Parathyroid adenoma (tissue), 2 donors: Measurements from ENCODE around the gene DPPA4.

Experiments
- H2AFZ ChIP-seq: fragments of 300-600 bp; sonication (generic); one replicate; pipeline ENCODE4 v1.7.0; 2017; ENCODE audit warnings: antibody characterized with exemption, mild to moderate bottlenecking
- H3K27ac ChIP-seq: fragments of 300-600 bp; sonication (generic); one replicate; pipeline ENCODE4 v1.7.0; 2017
- H3K27me3 ChIP-seq: fragments of 300-600 bp; sonication (generic); one replicate; pipeline ENCODE4 v1.7.0; 2017; ENCODE audit warnings: low read length; ENCODE audit not compliant: control insufficient read depth, insufficient read depth
- H3K36me3 ChIP-seq: fragments of 300-600 bp; sonication (generic); one replicate; pipeline ENCODE4 v1.7.0; 2017; ENCODE audit warnings: low read length; ENCODE audit not compliant: control insufficient read depth, insufficient read depth
- H3K4me1 ChIP-seq: fragments of 300-600 bp; sonication (generic); one replicate; pipeline ENCODE4 v1.7.0; 2017; ENCODE audit warnings: control low read depth
- H3K4me2 ChIP-seq: fragments of 300-600 bp; sonication (generic); one replicate; pipeline ENCODE4 v1.7.0; 2017; ENCODE audit warnings: low read length
- H3K4me3 ChIP-seq: fragments of 300-600 bp; sonication (generic); one replicate; pipeline ENCODE4 v1.7.0; 2017; ENCODE audit warnings: low read depth, low read length
- H3K79me2 ChIP-seq: fragments of 300-600 bp; sonication (generic); one replicate; pipeline ENCODE4 v1.7.0; 2017; ENCODE audit warnings: control low read depth
- H3K9ac ChIP-seq: fragments of 300-600 bp; sonication (generic); one replicate; pipeline ENCODE4 v1.7.0; 2017; ENCODE audit warnings: mild to moderate bottlenecking
- H3K9me3 ChIP-seq: fragments of 300-600 bp; sonication (generic); one replicate; pipeline ENCODE4 v1.7.0; 2017; ENCODE audit warnings: low read length; ENCODE audit not compliant: control insufficient read depth
- CTCF ChIP-seq: fragments of 300-600 bp; sonication (generic); IDR thresholded peaks from one replicate; pipeline ENCODE4 v1.7.0; 2017; ENCODE audit warnings: antibody characterized with exemption, mild to moderate bottlenecking
- donor health status: primary hyperparathyroidism.

The DPPA4 gene

DNA sequence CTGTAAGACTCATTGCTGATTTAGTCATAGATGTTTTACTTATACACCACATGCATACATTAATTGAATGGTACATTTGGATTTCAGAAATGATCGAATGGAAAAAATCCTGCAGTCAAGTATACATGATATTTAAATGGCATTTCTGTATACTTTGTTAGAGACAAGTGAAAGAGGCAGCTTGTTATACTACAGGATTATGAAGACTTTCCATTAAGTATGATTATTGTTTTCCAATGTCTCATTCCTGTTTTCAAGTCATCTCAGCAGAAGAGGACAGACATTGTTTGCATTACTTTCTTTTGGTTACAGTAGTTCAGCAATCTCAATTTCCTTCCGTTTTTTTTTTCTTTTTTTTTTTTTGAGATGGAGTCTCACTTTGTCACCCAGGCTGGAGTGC lies 36.6 kb upstream of the DPPA4 start:
- no peaks in the 10 kb centered on the region for H3K9me3 ChIP-seq
- no peak for TF ChIP-seq CTCF

GRCh38 chr3:109372639-109373038 lies 35.3 kb upstream of the DPPA4 start:
- no peak overlapping the region for H3K4me3 ChIP-seq
- no peak overlapping the region for H3K27ac ChIP-seq
- TF ChIP-seq CTCF = no peak
- no peak overlapping the region for H3K9ac ChIP-seq
- no peaks in the 10 kb centered on the region for H3K9me3 ChIP-seq
- H3K79me2 ChIP-seq = no peaks in the 10 kb centered on the region
- no peaks in the 10 kb centered on the region for H3K4me1 ChIP-seq
- no peaks in the 10 kb centered on the region for H3K27me3 ChIP-seq
- no peak overlapping the region for H3K4me2 ChIP-seq
- no peak overlapping the region for H2AFZ ChIP-seq
- no peaks in the 10 kb centered on the region for H3K36me3 ChIP-seq

More for the DNA sequence above, 36.6 kb upstream of the DPPA4 start:
- H3K4me3 ChIP-seq = no peak overlapping the region
- no peak overlapping the region for H3K9ac ChIP-seq
- H3K27ac ChIP-seq = no peak overlapping the region
- no peaks in the 10 kb centered on the region for H3K36me3 ChIP-seq
- no peak overlapping the region for H3K4me2 ChIP-seq
- H3K4me1 ChIP-seq = no peaks in the 10 kb centered on the region
- H3K79me2 ChIP-seq = no peaks in the 10 kb centered on the region
- H2AFZ ChIP-seq = no peak overlapping the region
- no peaks in the 10 kb centered on the region for H3K27me3 ChIP-seq

- Histone ChIP-seq H3K4me1 (no peaks in the 10 kb centered on the region), H3K4me2 (no peak overlapping the region), H3K4me3 (no peak overlapping the region), H3K27me3 (no peaks in the 10 kb centered on the region), H3K79me2 (no peaks in the 10 kb centered on the region), H2AFZ (no peak overlapping the region), H3K9ac (no peak overlapping the region), H3K9me3 (no peaks in the 10 kb centered on the region), H3K36me3 (no peaks in the 10 kb centered on the region), H3K27ac (no peak overlapping the region)
- no peak for TF ChIP-seq CTCF
These were observed 32.2 kb upstream of the DPPA4 start for GRCh38 chr3:109369510-109369909.

DNA sequence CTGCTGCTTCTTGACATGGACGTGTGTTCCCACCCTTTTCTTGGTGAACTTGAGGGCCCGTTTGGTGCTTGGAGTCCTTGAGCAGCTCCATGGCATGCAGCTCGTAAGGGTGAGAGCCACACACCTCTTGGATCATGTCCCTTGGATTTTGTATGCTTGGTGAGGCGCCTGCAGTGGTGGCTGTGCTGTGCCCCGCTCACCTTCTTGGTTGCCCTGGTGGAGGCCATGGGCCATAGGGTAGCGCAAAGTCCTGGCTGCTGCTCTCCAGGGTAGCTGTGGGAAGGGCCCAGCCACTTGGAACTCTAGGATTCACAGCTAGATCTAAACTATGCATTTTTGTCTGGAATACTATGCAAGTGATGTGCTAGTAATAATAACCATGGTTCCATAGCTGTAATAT lies 26.7 kb upstream of the DPPA4 start:
- Histone ChIP-seq H3K36me3 (no peaks in the 10 kb centered on the region), H3K4me3 (no peak overlapping the region), H3K4me2 (no peak overlapping the region), H3K9me3 (no peaks in the 10 kb centered on the region), H3K27ac (no peak overlapping the region), H3K27me3 (no peaks in the 10 kb centered on the region), H3K9ac (no peak overlapping the region), H3K4me1 (no peaks in the 10 kb centered on the region), H2AFZ (no peak overlapping the region), H3K79me2 (no peaks in the 10 kb centered on the region)
- no peak for TF ChIP-seq CTCF

- no peak for TF ChIP-seq CTCF
- no peaks in the 10 kb centered on the region for H3K9me3 ChIP-seq
- no peak overlapping the region for H3K9ac ChIP-seq
These were observed 26.3 kb upstream of the DPPA4 start for GRCh38 chr3:109363634-109364033.

More at GRCh38 chr3:109363634-109364033, 26.3 kb upstream of the DPPA4 start:
- Histone ChIP-seq H3K4me1 (no peaks in the 10 kb centered on the region), H3K27me3 (no peaks in the 10 kb centered on the region), H3K36me3 (no peaks in the 10 kb centered on the region), H2AFZ (no peak overlapping the region), H3K4me3 (no peak overlapping the region), H3K79me2 (no peaks in the 10 kb centered on the region), H3K4me2 (no peak overlapping the region), H3K27ac (no peak overlapping the region)
